NCI-H526 (cell line): ENCODE results near the gene SRGAP2C.
"Not testable (repeated sequence)": the region's sequence is repeated elsewhere in the genome, so short reads cannot be mapped to it uniquely, and the experiment has no call there.

Experiments
- DNase-seq, 2 experiments: peaks; one replicate each; lab custom pipeline; 2025; lab: John Stamatoyannopoulos, UW

Gene SRGAP2C

GRCh38 chr1:121337958-121338357 is 153.2 kb downstream of the SRGAP2C start:
- DNase-seq: not testable (repeated sequence)

GRCh38 chr1:121339611-121340010 is 154.8 kb downstream of the SRGAP2C start:
- not testable (repeated sequence) for DNase-seq

GRCh38 chr1:121343311-121343906 is 158.6 kb downstream of the SRGAP2C start:
- DNase-seq: not testable (repeated sequence)

- not testable (repeated sequence) for DNase-seq
These were observed 159.6 kb downstream of the SRGAP2C start for GRCh38 chr1:121344355-121344754.

DNA sequence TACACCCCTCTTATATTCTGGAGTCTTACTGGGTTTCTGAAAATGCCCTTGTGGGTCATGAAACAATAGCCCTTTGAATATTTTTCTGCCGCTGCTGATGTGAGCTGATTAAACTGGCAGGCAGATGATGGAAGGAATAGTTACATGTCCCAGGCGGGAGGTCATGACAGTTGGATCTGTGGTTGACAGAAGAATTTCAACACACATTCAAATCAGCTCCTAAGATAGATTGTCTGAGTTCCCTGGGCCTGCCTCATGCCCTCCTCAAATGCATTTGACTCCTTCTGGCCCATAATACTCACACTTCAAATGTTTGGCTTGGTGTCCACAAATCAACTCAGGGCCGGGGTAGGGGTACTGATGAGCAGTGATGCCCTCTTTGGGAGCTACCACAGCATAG is 161.9 kb downstream of the SRGAP2C start:
- DNase-seq: not testable (repeated sequence)

DNA sequence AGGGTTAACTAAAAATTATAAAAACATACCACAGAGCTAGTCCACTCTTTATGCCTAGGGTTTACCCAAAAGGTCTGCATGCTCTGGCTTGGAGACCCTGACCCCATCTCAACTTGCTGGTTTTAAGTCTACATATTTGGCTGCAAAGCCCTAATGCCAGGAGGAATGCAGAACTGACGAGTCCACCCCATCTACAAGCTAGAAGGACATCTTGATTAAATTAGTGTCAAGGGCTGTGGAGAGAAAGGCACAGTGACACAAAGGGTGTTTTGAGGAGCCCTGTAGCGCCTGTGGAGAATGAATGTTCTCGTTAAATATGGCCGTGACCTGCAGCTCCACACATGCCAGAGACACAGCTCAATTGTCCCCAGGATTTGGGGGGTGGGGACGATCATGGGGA is 162.7 kb downstream of the SRGAP2C start:
- not testable (repeated sequence) for DNase-seq

DNA sequence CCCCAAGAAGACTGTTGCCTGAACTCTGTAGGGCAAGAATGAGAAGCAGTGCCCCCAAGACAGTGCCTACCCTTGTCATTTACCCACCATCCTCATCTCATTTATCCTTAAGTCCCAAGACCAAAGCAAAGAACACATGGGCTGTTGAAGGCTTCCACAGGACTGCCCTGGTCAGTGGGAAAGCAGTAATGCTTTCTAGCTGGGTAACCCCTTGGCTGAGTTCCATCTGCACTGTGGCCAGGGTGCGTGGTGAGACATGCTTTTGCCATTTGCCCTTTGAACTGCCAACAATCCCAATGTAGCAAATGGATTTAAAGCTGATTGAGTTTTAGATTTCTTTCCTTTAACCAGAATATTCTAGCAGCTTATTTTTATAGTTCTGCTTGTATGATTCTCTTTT is 163.3 kb downstream of the SRGAP2C start:
- not testable (repeated sequence) for DNase-seq

DNA sequence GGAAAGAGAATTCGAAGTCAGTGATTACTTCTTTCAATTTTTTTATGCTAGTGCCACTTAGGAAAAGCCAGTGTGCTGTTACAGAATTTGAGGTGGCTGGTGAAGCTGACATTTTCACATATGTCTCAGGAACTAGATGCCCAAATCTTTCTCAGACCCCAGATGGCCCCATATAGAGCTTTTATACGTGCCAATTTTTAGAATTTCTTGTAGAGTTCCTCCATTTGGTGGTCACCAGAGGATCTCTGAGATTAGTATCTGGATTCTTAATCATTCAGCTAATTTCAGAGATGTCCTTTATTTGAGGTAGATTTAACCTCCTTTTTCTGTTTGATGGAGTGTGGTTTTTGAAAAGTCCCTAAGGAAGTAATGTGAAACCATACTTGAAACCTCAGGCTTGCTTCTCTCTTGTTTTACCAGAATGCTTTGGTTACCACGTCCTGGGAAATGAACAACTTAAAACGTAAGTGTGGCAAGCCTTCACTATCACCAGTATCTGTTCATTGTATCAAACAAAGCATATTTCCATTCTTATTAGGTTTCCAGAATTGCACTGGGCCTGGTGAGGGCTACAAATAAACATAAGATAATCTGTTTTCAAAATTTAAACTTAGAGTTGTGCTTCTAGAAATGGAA is 164.7 kb downstream of the SRGAP2C start:
- not testable (repeated sequence) for DNase-seq

- DNase-seq: not testable (repeated sequence)
These were observed 171.1 kb downstream of the SRGAP2C start for GRCh38 chr1:121355711-121356420.

DNA sequence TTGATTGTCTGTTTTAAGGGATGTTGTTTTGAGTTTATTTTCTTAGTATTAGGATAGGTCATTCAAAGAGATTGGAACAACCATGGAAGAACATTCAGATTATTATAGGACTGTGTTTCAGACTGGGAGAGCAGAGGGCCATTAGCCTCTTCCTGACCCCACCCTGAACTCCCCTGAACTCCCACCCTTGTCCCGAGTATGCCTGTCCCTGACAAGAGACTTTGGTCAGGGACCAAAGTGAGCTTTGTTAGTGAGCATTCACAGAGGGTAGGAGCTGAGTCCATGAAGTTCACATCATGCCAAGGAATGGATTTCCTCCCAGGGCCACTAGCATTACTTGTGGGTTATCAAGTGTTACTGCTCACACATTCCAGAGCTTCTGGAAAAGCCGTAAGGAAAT is 172.0 kb downstream of the SRGAP2C start:
- DNase-seq: not testable (repeated sequence)

DNA sequence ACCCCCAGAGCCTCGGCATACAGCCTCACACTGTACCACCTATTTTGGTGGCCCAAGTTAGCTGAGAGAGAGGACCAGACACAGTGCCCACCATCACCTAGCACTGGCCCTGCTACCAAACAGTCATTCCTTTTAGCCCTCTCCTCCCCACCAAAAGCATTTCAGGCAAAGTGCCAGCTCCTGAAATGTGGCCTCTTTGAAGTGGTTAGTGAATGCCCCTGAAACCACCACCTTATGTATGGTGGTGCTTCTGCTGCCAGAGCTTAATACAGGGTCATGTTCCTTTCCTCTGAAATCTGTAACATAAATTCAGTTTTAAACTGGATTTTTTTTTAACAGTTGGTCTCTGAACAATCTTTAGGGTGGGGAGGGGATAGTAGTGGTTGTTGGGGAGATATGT is 175.8 kb downstream of the SRGAP2C start:
- not testable (repeated sequence) for DNase-seq

DNA sequence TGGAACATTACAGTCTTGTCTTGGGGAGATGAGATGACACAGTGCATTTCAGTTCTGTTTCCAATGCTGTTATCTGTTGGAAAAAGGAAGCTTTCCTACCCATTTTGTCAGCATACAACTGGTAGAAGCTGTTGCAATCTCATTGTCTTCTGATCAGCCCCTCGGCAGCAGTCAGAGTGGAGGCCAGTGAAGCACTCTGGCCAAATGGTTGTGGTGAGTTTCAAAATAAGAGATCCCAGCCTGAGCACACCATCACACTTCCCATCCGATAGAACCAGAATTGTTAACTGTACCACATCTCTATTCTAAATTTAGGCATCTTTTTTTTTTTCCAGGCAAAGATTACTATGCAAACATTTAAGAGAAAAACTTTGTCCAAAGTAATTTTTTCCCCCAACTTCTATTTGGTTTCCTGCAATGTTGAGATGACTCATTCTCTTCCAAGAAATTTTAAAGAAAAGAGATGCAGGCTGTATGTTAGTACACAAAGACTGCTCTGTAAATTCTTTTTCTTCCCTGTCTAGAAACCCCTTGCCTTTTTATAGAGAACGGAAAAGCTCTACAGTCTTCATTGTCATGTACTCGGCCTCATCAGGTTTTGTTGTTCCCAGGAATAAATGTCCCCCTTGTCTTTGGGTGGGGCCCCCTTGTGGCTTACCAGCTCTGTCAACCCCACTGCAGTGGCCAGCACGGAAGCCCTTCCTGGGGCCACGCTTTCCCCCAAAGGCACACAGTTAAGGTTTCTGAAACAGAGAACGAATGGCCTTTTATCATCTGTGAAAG is 176.9 kb downstream of the SRGAP2C start:
- DNase-seq: not testable (repeated sequence)

DNA sequence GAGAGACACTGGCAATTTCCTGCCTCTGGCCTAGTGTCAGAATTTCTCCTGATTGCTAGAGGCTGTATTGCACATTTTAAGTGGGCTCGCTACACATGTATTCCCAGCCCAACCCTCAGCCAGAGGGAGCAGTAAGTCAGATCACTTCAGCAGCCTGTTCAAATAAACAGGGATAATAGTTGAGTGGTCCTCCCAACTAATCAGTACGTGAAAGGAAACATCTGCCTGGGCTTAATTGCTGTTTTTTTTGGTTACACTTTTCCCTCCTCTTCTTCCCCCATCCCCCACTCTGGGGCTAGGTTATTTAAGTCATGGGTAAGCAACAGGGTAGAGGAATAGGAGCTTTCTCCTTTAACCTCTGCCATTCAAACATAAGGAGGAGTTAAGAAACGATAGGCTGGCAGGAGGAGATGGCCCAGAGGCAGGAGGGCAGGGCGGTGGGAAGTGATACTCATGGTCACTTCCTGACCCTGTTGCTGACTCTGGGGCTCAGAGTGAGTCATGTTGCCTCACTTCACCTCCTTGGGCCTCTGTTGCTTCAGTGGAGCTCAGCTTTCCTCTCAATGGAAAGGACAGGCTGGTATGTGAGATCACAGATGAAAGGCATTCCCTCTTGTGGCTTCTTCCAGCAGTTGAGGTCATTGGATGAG is 177.6 kb downstream of the SRGAP2C start:
- DNase-seq: not testable (repeated sequence)

DNA sequence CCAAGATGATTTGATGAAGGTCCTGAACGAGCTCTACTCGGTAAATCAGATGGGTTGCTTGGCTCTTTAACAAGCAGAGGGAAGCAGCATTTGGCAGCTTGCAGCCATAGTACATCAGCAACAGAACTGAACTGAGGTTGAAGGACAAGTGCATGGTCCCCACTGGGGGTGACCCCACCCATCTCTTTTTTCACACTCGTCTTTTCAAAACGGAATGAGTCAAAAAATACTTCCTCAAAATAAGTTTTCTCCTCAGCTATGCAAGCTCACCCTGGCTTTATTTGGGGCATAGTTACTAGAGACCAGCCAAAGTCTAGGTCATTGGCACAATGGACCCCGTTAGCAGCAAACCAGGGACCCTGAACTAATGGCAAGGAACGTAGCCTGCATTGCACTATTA is 180.5 kb downstream of the SRGAP2C start:
- DNase-seq: not testable (repeated sequence)

GRCh38 chr1:121365723-121366122 is 180.9 kb downstream of the SRGAP2C start:
- not testable (repeated sequence) for DNase-seq

- DNase-seq: not testable (repeated sequence)
These were observed 181.4 kb downstream of the SRGAP2C start for GRCh38 chr1:121366171-121366570.

DNA sequence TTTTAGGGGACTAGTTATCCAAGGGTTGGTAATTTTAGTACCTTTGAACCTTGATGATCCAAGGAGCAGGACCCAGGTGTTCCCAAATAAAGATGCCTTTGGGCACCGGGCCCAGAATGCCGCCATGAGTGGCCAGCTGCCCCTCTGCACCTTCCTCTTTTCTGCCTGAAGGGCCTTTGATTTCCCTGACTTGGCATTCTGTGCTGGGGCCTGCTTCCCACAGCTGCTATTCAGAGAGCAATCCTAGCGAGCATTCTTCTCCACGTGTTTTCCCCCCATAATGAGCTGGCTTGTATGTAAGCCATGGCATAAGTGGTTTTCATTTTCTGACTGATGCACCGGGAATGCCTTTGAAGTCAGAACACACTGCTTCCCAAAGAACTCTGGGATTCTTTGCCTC is 184.1 kb downstream of the SRGAP2C start:
- DNase-seq: not testable (repeated sequence)

GRCh38 chr1:121369959-121370358 is 185.2 kb downstream of the SRGAP2C start:
- not testable (repeated sequence) for DNase-seq

GRCh38 chr1:121374851-121375367 is 190.1 kb downstream of the SRGAP2C start:
- not testable (repeated sequence) for DNase-seq

DNA sequence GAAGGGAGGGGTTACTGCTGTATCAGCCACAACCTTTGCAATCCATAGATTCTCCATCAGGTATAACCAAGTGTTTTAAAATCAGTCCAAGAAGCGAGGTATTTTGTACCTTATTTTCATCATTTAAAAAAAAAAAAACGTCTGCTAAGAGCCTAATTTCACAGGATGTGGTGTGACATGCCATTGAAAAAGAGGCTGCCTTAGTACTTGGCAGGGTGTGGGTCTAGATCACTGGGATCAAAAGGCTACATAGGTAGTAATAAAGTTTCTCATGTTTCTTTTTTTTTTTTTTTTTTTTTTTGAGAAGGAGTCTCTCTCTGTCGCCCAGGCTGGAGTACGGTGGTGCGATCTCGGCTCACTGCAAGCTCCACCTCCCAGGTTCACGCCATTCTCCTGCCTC is 192.2 kb downstream of the SRGAP2C start:
- not testable (repeated sequence) for DNase-seq

GRCh38 chr1:121378757-121379156 is 194.0 kb downstream of the SRGAP2C start:
- DNase-seq: not testable (repeated sequence)
